ES-I3 (cell line): ENCODE measurements around the gene ADAP1.
A peak's percentile ranks its signal among the peaks of the same experiment; 100 is the strongest.

Experiments
- H3K36me3 ChIP-seq: 2 replicates; pipeline ENCODE4 v1.6.1; 2013; ENCODE audit warnings: mild to moderate bottlenecking, low read length, control low read depth, moderate library complexity; ENCODE audit not compliant: insufficient read depth
- H3K4me1 ChIP-seq: 2 replicates; pipeline ENCODE4 v1.6.1; 2013; ENCODE audit warnings: mild to moderate bottlenecking, control low read depth, low read length; ENCODE audit not compliant: insufficient read depth
- H3K9ac ChIP-seq: 2 replicates; pipeline ENCODE4 v1.6.1; 2013; ENCODE audit warnings: low read depth, mild to moderate bottlenecking, low read length, moderate library complexity
- H3K9me3 ChIP-seq: 2 replicates; pipeline ENCODE4 v1.6.1; 2013; ENCODE audit warnings: mild to moderate bottlenecking, low read length, moderate library complexity; ENCODE audit not compliant: control insufficient read depth, insufficient read depth

The ADAP1 gene

GRCh38 chr7:983616-984071 lies 29.2 kb upstream of the ADAP1 start:
- Histone ChIP-seq H3K4me1 (no peaks in the 10 kb centered on the region; the same call in 1 of the 2 replicates), H3K9me3 (no peaks in the 10 kb centered on the region), H3K36me3 (no peaks in the 10 kb centered on the region), H3K9ac (no peak overlapping the region)

- no peaks in the 10 kb centered on the region; the same call in 1 of the 2 replicates for H3K4me1 ChIP-seq
- H3K9me3 ChIP-seq: no peaks in the 10 kb centered on the region
- H3K36me3 ChIP-seq: no peaks in the 10 kb centered on the region
- no peak within 1 kb of the TSS for H3K9ac ChIP-seq
These were observed 28.6 kb upstream of the ADAP1 start, which contains the start of gene CYP2W1 for GRCh38 chr7:983004-983615. TSS of gene CYP2W1 (plus strand) at chr7:983181. CDS start at chr7:983212, 31 bp downstream.

GRCh38 chr7:982511-983003 lies 28.1 kb upstream of the ADAP1 start:
- Histone ChIP-seq H3K4me1 (no peaks in the 10 kb centered on the region; the same call in 1 of the 2 replicates), H3K9ac (no peak overlapping the region), H3K9me3 (no peaks in the 10 kb centered on the region), H3K36me3 (no peaks in the 10 kb centered on the region)

- H3K4me1 ChIP-seq: no peaks in the 10 kb centered on the region; the same call in 1 of the 2 replicates
- no peaks in the 10 kb centered on the region for H3K9me3 ChIP-seq
- H3K9ac ChIP-seq: no peak overlapping the region
These were observed 27.5 kb upstream of the ADAP1 start for GRCh38 chr7:981793-982510.

GRCh38 chr7:979886-980571 lies 25.5 kb upstream of the ADAP1 start:
- Histone ChIP-seq H3K9me3 (no peaks in the 10 kb centered on the region), H3K36me3 (no peaks in the 10 kb centered on the region), H3K9ac (no peak overlapping the region), H3K4me1 (peaks cover 3% of the 10 kb centered on the region; the same call in 1 of the 2 replicates)

More at GRCh38 chr7:981793-982510, 27.5 kb upstream of the ADAP1 start:
- H3K36me3 ChIP-seq: no peaks in the 10 kb centered on the region

- no peak overlapping the region for H3K9ac ChIP-seq
- H3K36me3 ChIP-seq: no peaks in the 10 kb centered on the region
- peaks cover 3% of the 10 kb centered on the region; the same call in 1 of the 2 replicates for H3K4me1 ChIP-seq
- H3K9me3 ChIP-seq: no peaks in the 10 kb centered on the region
These were observed 24.7 kb upstream of the ADAP1 start for GRCh38 chr7:979151-979550.

- no peaks in the 10 kb centered on the region for H3K9me3 ChIP-seq
- no peaks in the 10 kb centered on the region for H3K36me3 ChIP-seq
- H3K4me1 ChIP-seq: peaks cover 3% of the 10 kb centered on the region; the same call in 1 of the 2 replicates
- no peak overlapping the region for H3K9ac ChIP-seq
These were observed 24.1 kb upstream of the ADAP1 start for GRCh38 chr7:978416-979091.

- no peak overlapping the region for H3K9ac ChIP-seq
- no peaks in the 10 kb centered on the region for H3K9me3 ChIP-seq
- H3K4me1 ChIP-seq: peaks cover 3% of the 10 kb centered on the region; the same call in 1 of the 2 replicates
- H3K36me3 ChIP-seq: peaks cover 2% of the 10 kb centered on the region; the same call in 1 of the 2 replicates
These were observed 23.5 kb upstream of the ADAP1 start for GRCh38 chr7:978049-978346.

- H3K9ac ChIP-seq: no peak overlapping the region
- H3K4me1 ChIP-seq: peaks cover 3% of the 10 kb centered on the region; the same call in 1 of the 2 replicates
- H3K36me3 ChIP-seq: peaks cover 6% of the 10 kb centered on the region
These were observed 23.0 kb upstream of the ADAP1 start for GRCh38 chr7:977326-978048.

GRCh38 chr7:976901-977325 lies 22.4 kb upstream of the ADAP1 start:
- Histone ChIP-seq H3K36me3 (peaks cover 10% of the 10 kb centered on the region), H3K4me1 (peaks cover 3% of the 10 kb centered on the region; the same call in 1 of the 2 replicates), H3K9ac (no peak overlapping the region), H3K9me3 (no peaks in the 10 kb centered on the region)

More at GRCh38 chr7:977326-978048, 23.0 kb upstream of the ADAP1 start:
- H3K9me3 ChIP-seq: no peaks in the 10 kb centered on the region

- peak overlapping the region; percentile 70; the same call in 1 of the 2 replicates for H3K9ac ChIP-seq
- H3K36me3 ChIP-seq: peaks cover 11% of the 10 kb centered on the region
- H3K4me1 ChIP-seq: peaks cover 3% of the 10 kb centered on the region; the same call in 1 of the 2 replicates
- H3K9me3 ChIP-seq: no peaks in the 10 kb centered on the region
These were observed 21.4 kb upstream of the ADAP1 start for GRCh38 chr7:975702-976473.

GRCh38 chr7:974820-975681 lies 20.6 kb upstream of the ADAP1 start, which contains the start of gene COX19:
TSS of gene COX19 (minus strand) at chr7:975549. CDS start at chr7:975509, 40 bp downstream.
- peak within 1 kb of the TSS; percentile 95 for H3K9ac ChIP-seq
- H3K36me3 ChIP-seq: peaks cover 11% of the 10 kb centered on the region
- peaks cover 3% of the 10 kb centered on the region; the same call in 1 of the 2 replicates for H3K4me1 ChIP-seq
- H3K9me3 ChIP-seq: no peaks in the 10 kb centered on the region
